NCI-H1694 treated with DMSO at 0.1 percent for 48 hours (cell line): ENCODE results near the gene KRT33B.
A peak's percentile ranks its signal among the peaks of the same experiment; 100 is the strongest.

Source experiments
- DNase-seq: peaks from one replicate; lab custom pipeline; 2025; lab: John Stamatoyannopoulos, UW

Gene KRT33B

GRCh38 chr17:41324180-41325075, 45.2 kb downstream of the KRT33B start:
- DNase-seq = no peak

GRCh38 chr17:41322903-41323895, 46.4 kb downstream of the KRT33B start:
- no peak for DNase-seq

GRCh38 chr17:41322094-41322902, 47.3 kb downstream of the KRT33B start:
- DNase-seq = peak; percentile 64

- DNase-seq = no peak
These were observed 51.4 kb downstream of the KRT33B start for GRCh38 chr17:41318231-41318630.

GRCh38 chr17:41315814-41316445, 53.7 kb downstream of the KRT33B start:
- DNase-seq = no peak

- no peak for DNase-seq
These were observed 54.3 kb downstream of the KRT33B start, which contains the start of gene KRTAP17-1 for GRCh38 chr17:41315204-41315794. KRTAP17-1 (minus strand) TSS chr17:41315710; CDS start chr17:41315650, 60 bp downstream.
